HG03039 (cell line): ENCODE measurements around the gene PRPH2.

ENCODE experiments used
- ATAC-seq: cut with Tn5 transposase; IDR thresholded peaks from one replicate; pipeline ENCODE4 v1.9.1; 2021; ENCODE audit warnings: mild to moderate bottlenecking, moderate library complexity; ENCODE audit not compliant: unreplicated experiment

The PRPH2 gene, protein sequence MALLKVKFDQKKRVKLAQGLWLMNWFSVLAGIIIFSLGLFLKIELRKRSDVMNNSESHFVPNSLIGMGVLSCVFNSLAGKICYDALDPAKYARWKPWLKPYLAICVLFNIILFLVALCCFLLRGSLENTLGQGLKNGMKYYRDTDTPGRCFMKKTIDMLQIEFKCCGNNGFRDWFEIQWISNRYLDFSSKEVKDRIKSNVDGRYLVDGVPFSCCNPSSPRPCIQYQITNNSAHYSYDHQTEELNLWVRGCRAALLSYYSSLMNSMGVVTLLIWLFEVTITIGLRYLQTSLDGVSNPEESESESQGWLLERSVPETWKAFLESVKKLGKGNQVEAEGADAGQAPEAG

GRCh38 chr6:42722497-42722896, at the start of gene PRPH2:
Gene PRPH2, minus strand, starts transcription at chr6:42722597. Its CDS starts 263 bp downstream, at chr6:42722334.
- no peak for ATAC-seq

GRCh38 chr6:42771741-42772100, 49.3 kb upstream of the PRPH2 start:
- ATAC-seq: peak; percentile 19

DNA sequence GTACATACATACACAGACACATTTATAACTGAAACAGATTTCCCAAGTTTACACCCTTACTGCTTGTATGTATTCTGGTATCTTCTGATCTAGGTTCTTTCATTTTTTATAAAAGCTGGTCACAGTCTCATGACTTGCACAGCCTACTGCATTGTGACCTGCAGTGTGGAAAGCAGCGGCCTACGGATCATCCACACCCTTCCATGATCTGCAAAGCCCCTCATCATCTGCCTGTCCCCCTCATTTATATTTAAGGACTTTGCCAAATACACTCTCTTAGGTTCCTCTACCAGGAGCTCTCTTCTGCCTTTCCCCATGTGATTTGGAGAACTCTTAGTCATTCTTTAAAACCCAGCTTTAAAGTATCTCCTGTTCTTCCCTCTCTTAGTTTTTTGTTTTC, 47.4 kb upstream of the PRPH2 start:
- no peak for ATAC-seq

DNA sequence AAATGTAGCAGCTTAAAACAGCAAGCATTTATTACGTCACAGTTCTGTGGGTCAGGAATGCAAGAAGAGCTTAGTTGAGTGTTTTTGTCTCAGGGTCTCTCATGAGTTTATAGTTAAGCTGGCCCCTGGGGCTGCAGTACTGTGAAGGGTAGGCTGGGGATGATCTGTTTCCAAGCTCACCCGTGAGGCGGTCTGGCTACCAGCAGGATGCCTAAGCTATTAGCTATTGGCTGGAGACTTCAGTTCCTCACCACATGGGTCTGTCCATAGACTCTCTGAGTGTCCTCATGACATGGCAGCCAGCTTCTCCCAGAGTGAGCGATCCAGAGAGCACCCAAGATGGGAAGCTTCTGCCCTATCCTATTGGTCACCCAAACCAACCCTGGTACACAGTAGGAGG, 46.7 kb upstream of the PRPH2 start:
- no peak for ATAC-seq

- no peak for ATAC-seq
Observed at GRCh38 chr6:42766163-42766670, 43.8 kb upstream of the PRPH2 start.

GRCh38 chr6:42764911-42765648, 42.7 kb upstream of the PRPH2 start:
- ATAC-seq: no peak

DNA sequence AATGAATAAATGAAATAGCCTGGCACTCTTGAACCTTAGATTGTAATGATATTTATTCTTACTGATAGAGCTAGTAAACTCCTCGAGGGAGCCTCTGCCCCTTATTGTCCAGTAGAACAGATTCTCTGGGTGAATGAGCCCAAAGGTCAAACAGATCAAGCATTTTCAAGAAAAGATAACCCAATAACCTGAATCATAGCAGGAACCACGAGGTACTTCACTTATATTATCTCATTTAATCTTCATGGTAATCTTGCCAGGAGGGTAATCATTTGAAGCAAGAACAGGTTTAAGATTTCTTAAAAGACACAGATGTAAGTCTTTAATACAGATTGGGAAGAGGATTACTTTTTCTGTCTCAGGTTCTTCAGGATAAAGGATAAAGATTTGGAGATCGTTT, 40.6 kb upstream of the PRPH2 start:
- no peak for ATAC-seq

GRCh38 chr6:42762426-42762859, 40.0 kb upstream of the PRPH2 start:
- ATAC-seq: no peak

DNA sequence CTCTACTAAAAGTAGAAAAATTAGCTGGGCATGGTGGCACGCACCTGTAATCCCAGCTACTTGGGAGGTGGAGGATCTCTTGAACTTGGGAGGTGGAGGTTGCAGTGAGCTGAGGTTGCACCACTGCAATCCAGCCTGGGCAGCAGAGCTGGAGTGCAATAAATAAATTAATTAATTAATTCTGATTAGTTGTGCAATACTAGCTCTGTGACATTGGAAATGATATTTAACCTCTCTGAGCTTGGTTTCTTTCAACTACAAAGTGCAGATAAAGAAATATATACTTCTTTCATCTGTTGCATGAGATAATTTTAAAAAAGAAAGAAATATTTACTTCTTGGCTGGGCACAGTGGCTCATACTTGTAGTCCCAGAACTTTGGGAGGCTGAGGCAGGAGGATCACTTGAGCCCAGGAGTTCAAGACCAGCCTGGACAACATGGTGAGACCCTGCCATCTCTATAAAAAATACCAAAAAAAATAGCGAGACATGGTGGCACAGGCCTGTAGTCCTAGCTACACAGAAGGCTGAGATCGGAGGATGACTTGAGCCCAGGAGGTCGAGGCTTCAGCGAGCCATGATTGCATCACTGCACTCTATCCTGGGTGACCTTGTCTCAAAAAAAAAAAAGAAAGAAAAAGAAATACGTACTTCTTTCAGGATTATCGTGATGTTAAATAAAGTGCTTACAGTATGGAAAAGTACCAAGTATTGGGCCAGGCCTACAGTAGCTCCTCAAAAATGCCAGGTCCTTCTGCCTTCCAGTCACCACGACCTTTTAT, 39.1 kb upstream of the PRPH2 start:
- ATAC-seq: no peak

- no peak for ATAC-seq
Observed at GRCh38 chr6:42758756-42759430, 36.5 kb upstream of the PRPH2 start.

DNA sequence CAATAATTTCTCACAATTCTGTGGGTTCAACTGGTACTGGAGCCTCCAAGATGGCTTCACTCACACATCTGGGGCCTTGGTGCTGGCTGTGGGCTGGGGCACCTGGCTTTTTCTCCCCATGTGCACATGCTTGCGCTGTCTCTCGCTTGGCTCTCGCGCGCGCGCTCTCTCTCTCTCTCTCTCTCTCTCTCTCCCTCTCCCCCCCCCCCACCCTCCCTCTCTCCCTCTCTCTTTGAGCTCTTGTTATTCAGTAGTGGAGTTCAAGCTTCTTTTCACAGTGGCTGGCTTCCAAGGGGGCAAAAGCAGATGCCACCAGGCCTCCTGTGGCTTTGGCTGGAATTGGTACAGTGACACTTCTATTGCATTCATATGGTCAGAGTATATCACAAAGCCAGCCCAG, 34.3 kb upstream of the PRPH2 start:
- ATAC-seq: no peak

GRCh38 chr6:42754759-42755158, 32.4 kb upstream of the PRPH2 start:
- no peak for ATAC-seq

GRCh38 chr6:42751055-42751454, 28.7 kb upstream of the PRPH2 start:
- no peak for ATAC-seq

DNA sequence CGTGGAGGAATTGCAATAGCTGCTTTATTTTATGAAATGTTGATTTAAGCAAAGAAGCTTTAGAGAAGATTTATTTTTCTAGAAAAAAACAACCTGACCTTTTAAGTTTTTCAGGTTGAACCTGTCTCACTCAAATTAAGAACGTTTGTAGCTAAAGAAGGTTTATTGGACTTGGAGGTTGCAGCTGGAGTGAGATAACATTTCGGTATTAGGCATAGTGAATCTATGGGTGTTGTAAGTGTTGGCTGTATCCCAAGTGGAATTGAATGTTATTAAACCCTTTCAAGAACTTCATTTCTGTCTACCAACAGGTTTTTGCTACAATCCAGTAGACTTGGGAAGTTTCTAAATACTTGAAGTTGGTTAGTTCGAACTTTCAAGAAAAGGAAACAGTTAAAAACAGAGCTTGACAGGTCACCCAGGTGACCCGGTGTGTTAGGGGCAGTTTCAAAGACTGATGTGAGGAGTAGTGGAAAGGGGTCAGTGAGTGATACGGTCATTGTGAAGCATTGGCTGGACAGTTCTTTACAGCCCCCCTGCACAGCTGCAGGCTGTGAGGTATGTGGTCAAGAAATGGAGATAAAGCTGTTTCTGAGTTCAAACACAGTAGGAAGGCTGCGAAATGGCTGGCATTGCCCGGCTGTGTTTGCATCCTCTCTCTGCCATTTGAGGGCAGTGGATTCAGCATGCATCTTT, 26.0 kb upstream of the PRPH2 start:
- ATAC-seq: no peak

DNA sequence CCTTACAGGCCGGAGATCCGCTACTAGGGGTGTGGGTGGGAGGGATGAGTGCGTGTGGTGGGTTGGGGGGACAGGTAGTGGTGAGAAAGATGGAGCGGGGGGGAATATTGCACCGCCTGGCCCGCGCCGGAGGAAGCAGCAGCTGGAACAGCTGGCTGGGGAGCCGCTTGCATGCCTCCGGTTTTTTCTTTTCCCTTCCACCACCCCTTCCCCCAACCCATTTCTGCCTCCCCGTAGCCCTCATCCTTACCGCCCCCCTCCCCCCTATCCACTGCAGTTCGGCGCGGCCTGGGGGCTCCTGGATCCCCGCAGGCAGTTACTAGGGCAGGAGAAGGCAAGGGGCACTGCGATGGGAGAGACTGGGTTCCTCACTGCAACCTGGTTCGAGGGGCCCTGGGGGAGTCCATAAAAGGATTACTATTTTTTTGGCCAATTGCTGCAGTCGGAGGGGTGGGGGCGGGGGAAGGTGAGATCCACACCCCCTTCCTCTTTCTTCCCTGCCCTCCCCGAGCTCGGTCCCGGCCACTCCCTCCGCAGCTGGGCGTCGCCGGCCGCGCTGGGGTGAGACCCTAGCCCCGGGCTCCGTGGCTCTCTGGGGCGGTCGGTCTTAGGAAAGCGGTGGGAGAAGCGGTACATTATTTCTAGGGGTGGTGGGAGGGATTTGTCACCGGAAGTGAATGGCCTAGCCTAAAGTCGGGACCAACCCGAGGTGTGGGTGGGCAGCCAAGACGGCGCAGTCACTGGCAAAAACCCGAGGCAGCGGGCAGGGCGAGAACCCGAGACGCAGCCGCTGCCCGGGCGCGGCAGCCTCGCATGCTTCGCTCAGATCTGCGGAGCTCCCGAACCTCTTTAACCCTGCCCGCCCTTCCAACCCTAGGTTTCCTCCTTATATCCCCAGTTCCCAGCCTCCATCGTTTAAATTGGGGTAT, 24.3 kb upstream of the PRPH2 start:
- ATAC-seq: peak; percentile 48

DNA sequence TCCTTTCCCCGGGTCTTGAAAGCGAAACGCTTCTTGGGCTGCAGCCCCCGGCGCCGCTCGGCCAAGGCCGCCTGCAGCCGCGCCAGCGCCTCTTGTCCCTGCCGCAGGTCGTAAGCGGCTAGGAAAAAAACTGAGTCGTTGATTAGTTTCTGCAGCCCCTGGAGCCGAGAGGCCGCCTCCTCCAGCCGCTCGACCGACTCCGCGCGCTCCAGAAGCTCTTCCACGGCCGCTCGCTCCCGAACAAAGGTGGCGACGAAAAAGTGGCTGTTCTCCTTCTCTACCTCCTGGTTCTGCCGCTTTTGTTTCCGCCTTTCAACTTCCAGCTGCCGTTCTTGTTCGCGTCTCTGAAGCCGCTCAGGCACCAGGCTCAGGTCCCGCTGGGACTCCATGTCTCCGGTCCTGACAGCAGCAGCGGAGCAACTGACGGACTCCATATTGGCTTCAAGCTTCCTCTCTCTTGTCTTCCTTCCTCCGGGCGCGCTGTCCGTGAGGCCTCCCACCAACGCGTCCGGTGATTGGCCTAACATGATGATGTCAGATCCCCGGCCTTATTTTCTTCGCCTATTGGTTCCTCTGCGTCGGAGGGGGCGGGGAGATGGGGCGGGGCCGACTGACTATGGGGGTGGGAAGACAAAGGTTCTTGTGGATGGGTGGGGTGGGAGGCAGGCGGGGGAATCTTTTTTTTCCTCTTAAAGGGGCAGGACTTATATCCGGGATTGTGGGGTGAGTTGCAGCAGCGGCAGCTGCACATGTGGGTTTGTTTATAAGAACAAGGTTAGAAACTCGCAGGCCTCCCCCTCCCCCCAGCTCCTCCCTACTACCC, 23.5 kb upstream of the PRPH2 start, which contains the start of gene TBCC:
TSS of gene TBCC (minus strand) at position 464 of the 823 bp plus-strand sequence. CDS start at position 434, 30 bp downstream.
- ATAC-seq: peak; percentile 60

DNA sequence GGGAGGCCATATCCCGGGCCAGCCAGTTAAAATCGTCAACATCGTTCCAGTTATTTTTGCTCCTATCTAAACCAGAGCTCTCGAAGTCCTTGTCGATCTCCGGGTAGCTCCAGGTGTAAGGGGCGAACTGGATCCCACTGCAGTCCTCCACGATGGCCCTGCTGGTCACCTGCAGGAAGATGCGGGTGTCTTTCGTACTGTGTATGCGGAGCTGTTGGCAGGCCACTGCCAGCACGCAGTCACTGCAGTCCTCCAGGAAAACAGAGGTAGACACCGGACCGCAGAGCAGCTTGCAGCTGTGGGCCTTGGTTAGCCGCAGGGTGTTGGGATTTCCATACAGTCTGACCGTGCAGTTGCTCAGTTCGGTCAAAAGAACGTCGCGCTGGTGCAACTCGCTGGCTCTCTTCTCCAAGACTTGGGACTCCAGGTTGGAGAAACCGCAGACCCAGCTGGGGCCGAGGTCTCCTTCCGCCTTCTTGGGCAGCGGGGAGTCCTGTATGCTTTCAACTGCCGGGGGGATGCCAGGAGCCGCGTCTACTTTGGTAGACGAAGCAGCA, 22.8 kb upstream of the PRPH2 start:
- no peak for ATAC-seq

GRCh38 chr6:42744351-42744893, 22.0 kb upstream of the PRPH2 start:
- no peak for ATAC-seq
